GM12875 (cell line): ENCODE data around the gene CDK1.
"Not testable (repeated sequence)": the region's sequence is repeated elsewhere in the genome, so short reads cannot be mapped to it uniquely, and the experiment has no call there.

Source experiments
- H3K4me3 ChIP-seq: one replicate; pipeline ENCODE4 v1.5.1; 2011; ENCODE audit warnings: low read depth, low read length, control low read depth
- TF ChIP-seq, protein P1 (sequence below): IDR thresholded peaks from 2 replicates; pipeline ENCODE4 v1.5.1; 2011; ENCODE audit warnings: low read depth, mild to moderate bottlenecking, control low read depth, inconsistent platforms, low read length, moderate library complexity, borderline replicate concordance; ENCODE audit not compliant: insufficient read depth

CDK1 gene

DNA sequence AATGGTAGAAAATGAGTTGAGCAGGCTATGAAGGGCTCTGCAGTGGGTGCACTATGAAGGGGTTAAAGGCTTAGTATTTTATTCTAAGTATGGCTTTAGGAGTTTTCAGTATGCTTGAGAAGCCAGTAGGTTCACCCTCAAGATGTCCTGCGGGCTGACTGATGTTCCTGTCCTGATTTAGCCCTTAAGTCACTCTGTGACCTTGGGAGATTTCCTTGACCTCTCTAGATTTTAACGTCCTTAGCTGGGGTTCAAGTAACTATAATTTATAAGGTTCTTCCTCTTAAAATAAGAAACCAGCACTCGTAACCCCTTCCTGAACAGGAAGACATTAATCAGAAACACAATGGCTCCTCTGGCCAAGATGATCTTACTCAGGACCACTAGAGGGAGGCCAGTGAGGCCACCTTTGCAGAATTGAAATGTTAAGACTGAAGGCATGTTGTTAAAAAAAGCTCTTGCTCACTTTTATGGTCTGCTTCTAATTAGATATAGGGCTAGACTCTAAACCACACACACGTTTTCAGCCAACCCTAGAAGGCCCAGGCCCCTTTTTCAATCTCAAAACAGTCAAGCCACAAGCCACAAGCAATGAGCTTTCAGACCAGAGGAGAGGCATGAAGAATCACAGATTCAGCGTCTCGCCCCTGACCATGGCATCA lies 41.9 kb downstream of the CDK1 start:
- no peak overlapping the region for H3K4me3 ChIP-seq
- TF ChIP-seq, protein P1, sequence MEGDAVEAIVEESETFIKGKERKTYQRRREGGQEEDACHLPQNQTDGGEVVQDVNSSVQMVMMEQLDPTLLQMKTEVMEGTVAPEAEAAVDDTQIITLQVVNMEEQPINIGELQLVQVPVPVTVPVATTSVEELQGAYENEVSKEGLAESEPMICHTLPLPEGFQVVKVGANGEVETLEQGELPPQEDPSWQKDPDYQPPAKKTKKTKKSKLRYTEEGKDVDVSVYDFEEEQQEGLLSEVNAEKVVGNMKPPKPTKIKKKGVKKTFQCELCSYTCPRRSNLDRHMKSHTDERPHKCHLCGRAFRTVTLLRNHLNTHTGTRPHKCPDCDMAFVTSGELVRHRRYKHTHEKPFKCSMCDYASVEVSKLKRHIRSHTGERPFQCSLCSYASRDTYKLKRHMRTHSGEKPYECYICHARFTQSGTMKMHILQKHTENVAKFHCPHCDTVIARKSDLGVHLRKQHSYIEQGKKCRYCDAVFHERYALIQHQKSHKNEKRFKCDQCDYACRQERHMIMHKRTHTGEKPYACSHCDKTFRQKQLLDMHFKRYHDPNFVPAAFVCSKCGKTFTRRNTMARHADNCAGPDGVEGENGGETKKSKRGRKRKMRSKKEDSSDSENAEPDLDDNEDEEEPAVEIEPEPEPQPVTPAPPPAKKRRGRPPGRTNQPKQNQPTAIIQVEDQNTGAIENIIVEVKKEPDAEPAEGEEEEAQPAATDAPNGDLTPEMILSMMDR, result peak; percentile 37; the same call in 1 of the 2 replicates

DNA sequence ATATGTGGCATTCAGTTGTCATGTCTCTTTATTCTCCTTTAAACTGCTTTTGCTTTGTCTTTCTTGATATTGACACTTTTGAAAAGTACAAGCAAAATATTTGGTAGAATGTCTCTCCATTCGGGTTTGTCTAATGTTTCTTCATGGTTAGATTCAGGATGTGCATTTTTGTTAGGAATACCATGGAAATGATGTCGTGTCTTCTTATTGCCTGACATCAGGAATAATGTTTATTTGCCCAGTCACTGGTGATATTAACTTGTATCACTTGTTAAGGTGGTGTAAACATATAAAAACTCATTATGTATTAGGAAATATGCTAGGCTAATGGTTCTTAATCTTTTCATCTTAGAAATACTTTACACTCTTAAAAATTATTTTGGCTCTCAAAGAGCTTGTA lies 43.4 kb downstream of the CDK1 start:
- TF ChIP-seq, protein P1, result no peak
- no peak overlapping the region for H3K4me3 ChIP-seq

DNA sequence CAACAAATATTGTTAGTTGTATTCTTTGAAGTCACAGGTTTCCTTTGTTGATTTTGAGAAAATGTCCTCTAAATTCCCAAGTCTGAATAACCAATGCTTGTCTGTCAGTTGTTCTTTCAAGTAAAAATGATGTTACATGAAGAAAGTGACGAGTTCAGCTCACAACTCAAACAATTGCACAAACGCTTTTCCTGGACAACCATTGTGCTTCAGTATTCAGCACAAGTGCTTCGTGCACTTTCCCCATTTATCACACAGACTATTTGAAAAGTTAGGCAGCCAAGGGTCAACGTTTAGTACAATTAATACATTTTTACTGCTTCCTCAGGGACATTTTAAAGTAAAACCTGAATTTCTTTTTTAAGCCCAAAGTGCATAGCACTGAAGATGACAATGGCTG lies 44.5 kb downstream of the CDK1 start:
- TF ChIP-seq, protein P1, result no peak
- H3K4me3 ChIP-seq, result no peak overlapping the region

DNA sequence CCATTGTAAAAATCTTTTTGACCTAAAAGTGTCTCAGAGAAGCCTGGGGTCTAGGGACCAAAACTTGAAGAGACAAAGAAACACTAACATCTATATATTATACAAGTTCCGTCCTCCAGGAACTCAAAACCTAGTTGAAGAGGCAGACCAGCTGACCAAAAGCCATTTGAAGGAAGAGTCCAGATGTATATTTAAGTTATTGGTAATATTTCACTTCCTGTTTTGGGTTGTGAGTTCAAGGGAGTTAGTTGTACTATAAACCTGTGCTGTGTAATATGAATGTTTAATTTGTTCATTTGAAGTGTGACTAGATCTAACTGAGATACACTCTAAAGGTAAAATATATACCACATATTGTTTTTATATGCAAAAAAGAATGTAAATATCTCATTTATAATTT lies 45.0 kb downstream of the CDK1 start:
- H3K4me3 ChIP-seq, result no peak overlapping the region
- TF ChIP-seq, protein P1, result no peak

DNA sequence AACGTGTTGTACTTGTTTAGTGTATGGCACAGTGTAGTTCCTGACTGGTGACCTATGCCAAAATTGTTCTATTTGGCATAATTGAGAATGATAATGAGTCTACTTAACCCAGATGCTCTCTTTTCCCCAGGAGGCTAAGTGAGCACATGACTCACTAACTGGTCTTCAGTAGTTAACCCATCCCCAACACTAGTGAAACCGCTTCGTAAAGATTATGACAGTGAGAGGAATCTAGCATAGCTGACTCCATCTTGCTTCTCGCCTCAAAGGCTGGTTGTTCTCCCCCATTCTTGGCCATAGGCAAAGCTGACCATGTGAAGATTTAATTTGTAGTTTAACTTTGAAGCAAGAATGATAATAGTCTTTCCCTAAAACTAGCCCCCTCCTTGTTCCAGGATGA lies 47.2 kb downstream of the CDK1 start:
- TF ChIP-seq, protein P1, result no peak

DNA sequence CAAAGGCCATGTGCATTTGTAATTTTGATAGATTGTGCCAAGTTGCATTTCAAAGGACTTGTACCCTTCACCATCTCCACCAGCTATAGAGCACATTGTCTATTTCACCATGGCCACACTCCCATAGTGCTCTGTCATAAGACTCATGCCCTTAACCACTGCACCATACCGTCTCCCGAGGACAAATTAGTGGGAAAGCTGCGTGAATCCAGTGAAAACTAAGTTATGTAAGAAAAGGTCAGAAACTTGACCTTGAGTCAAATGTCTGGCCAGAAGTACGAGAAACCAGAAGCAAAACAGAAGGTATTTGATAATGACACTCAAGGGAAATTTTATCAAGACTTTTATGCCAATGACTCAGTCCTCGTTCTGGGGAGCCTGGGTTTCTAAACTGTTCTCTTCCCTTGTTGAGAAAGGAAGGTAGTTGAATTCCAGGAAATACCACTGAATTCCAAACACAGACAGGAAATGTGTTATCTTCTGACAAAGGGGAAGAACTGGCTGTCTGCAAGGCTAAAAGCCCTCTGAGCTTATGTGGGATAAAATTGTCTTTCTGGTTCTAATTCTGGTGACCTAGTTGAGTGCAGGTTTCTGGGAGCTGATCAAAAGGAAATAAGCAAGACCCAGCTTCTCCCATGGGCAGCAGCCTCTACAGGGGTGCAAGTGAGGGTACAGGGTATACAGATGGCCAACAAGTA lies 49.7 kb downstream of the CDK1 start:
- TF ChIP-seq, protein P1, result no peak
- no peak overlapping the region for H3K4me3 ChIP-seq

More for the DNA sequence above, 47.2 kb downstream of the CDK1 start:
- no peak overlapping the region for H3K4me3 ChIP-seq

DNA sequence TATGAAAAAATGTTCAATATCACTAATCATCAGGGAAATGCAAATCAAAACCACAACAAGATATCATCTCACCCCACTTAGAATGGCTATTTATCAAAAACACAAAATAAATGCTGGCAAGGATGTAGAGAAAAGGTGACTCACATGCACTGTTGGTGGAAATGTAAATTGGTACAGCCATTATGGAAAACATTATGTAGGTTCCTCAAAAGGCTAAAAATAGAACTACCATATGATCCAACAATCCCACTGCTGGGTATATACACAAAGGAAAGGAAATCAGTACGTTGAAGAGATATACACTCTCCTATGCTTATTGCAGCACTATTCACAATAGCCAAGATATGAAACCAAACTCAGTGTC lies 50.2 kb downstream of the CDK1 start:
- no peak overlapping the region for H3K4me3 ChIP-seq
- TF ChIP-seq, protein P1, result no peak

DNA sequence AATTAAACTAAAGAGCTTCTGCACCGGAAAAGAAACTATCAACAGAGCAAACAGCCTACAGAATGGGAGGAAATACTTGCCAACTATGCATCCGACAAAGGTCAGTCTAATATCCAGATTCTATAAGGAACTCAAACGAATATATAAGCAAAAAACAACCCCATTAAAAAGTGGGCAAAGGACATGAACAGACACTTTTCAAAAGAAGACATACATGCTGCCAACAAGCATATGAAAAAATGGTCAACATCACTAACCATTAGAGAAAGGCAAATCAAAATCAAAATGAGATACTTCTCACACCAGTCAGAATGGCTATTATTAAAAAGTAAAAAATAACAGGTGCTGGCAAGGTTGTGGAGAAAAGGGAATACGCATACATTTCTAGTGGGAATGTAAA lies 53.9 kb downstream of the CDK1 start:
- not testable (repeated sequence) for H3K4me3 ChIP-seq
